ENCODE results near the gene LMNTD2.

DNA sequence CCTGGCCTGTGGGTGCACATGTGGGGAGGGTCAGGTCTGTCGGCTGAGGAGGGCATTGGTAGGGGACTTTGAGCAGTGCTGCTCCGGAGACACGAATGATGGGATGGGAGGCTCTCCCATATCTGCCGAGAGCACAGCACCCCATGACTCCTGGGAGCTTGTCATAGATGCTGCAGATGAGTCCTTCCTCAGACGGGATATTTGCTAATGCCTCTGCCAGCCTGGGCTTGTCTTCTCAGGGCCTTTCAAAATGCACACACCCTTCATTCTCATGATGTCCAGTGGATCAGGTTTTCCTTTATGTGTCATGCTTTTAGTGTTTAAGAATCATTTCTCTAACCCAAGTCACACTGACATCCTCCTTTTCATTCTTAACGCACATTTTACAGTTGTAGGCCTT lies 45.4 kb downstream of the LMNTD2 start:
- TF ChIP-seq, protein P1, sequence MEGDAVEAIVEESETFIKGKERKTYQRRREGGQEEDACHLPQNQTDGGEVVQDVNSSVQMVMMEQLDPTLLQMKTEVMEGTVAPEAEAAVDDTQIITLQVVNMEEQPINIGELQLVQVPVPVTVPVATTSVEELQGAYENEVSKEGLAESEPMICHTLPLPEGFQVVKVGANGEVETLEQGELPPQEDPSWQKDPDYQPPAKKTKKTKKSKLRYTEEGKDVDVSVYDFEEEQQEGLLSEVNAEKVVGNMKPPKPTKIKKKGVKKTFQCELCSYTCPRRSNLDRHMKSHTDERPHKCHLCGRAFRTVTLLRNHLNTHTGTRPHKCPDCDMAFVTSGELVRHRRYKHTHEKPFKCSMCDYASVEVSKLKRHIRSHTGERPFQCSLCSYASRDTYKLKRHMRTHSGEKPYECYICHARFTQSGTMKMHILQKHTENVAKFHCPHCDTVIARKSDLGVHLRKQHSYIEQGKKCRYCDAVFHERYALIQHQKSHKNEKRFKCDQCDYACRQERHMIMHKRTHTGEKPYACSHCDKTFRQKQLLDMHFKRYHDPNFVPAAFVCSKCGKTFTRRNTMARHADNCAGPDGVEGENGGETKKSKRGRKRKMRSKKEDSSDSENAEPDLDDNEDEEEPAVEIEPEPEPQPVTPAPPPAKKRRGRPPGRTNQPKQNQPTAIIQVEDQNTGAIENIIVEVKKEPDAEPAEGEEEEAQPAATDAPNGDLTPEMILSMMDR (conservative IDR thresholded peaks at IDR 0.05; ENCODE audit: low read depth, low read length): no peak
- no peak for TF ChIP-seq EZH2 (IDR thresholded peaks at IDR 0.05; ENCODE audit: low read length, unreplicated experiment)
- TF ChIP-seq EZH2phosphoT487 (IDR thresholded peaks at IDR 0.05; ENCODE audit: borderline replicate concordance, low read length): no peak
